Measurements from ENCODE around the gene FIGN. TPM values are rescaled to one million over a fixed set of nuclear protein-coding genes. Genes with fewer than 3 reads are reported as not detected.

Gene FIGN
- total RNA-seq, 1 donor from 2014 or later: not detected

DNA sequence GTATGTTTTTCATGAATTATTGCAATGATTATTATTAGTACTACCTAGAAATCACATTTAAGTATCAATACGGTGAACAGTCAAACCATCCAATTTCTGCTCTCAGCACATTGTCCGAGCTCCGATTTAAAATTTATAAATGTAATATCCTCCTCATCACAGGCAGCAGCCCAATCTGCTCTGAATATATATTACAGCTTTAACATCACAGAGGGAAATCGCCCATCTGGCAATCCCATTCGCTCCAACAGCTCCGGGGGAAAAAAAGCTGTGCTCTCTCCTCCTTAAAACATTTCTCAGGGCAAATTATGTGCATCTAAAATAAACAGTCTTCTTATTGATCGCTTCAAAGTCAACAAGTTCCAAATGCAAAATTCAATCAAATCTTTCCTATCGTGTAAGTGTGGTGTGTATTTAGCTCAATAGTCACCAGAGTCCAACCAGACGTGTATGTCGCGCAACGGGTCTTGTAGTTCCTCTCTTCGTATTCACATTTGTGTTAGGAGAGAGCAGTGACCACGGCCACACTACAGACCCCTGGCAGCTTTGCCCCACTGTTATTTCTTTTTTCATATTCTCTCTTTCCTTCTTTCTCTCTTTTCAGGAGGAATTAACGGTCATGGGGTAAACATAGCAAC is 2.4 kb downstream of the FIGN start:
- Mint-ChIP-seq H3K4me1 (ENCODE audit: low read depth) (no peaks in the 10 kb centered on the region), H3K9me3 (no peaks in the 10 kb centered on the region), H3K27ac (no peak overlapping the region), H3K27me3 (ENCODE audit: insufficient read depth) (peaks cover 39% of the 10 kb centered on the region), H3K36me3 (ENCODE audit: low read depth) (no peaks in the 10 kb centered on the region), H3K4me3 (no peak overlapping the region)
- intact Hi-C loops (cut with micrococcal nuclease): no loop called here
- no peak for DNase-seq (ENCODE audit: low spot score)

DNA sequence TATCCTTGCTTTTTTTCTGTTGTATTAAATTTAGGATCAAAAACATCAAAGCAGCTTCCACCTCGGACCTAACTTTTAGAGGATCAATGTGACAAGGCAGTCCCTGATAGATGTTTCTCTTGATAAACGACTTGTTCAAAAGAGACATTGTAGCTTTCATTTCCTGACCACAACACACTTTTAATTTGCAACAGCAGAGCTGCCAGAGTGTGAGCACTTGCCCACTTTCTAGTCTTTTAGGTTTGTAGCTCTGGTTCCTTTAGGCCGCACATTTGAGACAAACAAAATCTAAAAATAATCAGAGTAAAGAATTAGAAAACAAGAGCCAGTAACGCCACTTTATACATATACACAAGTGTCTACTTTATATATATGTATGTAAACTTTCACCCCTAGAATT is 3.1 kb downstream of the FIGN start:
- H3K27ac Mint-ChIP-seq: no peak overlapping the region
- H3K27me3 Mint-ChIP-seq (ENCODE audit: insufficient read depth): peaks cover 39% of the 10 kb centered on the region
- H3K9me3 Mint-ChIP-seq: no peaks in the 10 kb centered on the region
- no peak for DNase-seq (ENCODE audit: low spot score)
- intact Hi-C loops (cut with micrococcal nuclease): no loop called here
- H3K36me3 Mint-ChIP-seq (ENCODE audit: low read depth): no peaks in the 10 kb centered on the region
- H3K4me3 Mint-ChIP-seq: no peak overlapping the region
- no peaks in the 10 kb centered on the region for H3K4me1 Mint-ChIP-seq (ENCODE audit: low read depth)

DNA sequence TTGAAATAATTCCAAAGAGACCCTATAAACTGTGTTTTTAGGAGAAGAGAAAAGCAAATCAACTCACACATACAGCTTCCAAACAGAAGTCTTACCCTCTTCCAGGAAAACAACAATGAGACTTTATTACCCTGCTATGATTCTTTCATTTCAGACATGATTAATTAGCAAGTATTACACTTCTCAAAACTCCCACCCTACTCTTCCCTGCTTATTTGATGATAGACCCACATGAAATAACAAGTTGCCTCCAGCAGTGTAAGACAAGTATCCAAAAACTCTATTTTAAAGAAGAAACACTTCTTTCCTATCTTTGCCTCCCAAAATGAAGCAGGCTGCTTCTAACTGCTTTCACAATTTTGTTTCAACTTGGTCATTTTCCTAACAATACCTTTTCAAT is 4.1 kb downstream of the FIGN start:
- Mint-ChIP-seq H3K4me3 (no peak overlapping the region), H3K9me3 (no peaks in the 10 kb centered on the region), H3K36me3 (ENCODE audit: low read depth) (no peaks in the 10 kb centered on the region), H3K4me1 (ENCODE audit: low read depth) (no peaks in the 10 kb centered on the region), H3K27ac (no peak overlapping the region), H3K27me3 (ENCODE audit: insufficient read depth) (peaks cover 29% of the 10 kb centered on the region)
- no peak for DNase-seq (ENCODE audit: low spot score)
- intact Hi-C loops (cut with micrococcal nuclease): no loop called here

DNA sequence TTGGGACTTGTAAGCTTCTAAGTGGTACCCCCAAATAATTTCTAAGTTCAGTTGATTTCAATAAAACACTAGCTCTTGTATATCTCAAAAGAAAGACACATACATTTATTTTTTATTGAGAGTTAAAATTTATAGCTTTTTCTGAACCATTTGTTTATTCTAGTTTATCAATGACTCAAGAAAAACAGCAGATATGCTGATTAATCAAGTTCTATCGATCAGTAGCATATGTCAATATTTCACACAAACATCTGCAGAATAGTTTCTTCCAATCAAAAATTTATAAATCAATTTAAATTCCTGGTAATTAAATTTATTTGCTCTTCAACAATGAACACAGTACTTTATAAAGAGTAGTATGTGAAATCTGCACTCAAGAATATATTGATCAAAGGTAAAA is 5.3 kb downstream of the FIGN start:
- H3K27me3 Mint-ChIP-seq (ENCODE audit: insufficient read depth): peaks cover 22% of the 10 kb centered on the region
- H3K27ac Mint-ChIP-seq: no peak overlapping the region
- no peaks in the 10 kb centered on the region for H3K36me3 Mint-ChIP-seq (ENCODE audit: low read depth)
- no peaks in the 10 kb centered on the region for H3K9me3 Mint-ChIP-seq
- intact Hi-C loops (cut with micrococcal nuclease): no loop called here
- no peaks in the 10 kb centered on the region for H3K4me1 Mint-ChIP-seq (ENCODE audit: low read depth)
- DNase-seq (ENCODE audit: low spot score): no peak
- H3K4me3 Mint-ChIP-seq: no peak overlapping the region

DNA sequence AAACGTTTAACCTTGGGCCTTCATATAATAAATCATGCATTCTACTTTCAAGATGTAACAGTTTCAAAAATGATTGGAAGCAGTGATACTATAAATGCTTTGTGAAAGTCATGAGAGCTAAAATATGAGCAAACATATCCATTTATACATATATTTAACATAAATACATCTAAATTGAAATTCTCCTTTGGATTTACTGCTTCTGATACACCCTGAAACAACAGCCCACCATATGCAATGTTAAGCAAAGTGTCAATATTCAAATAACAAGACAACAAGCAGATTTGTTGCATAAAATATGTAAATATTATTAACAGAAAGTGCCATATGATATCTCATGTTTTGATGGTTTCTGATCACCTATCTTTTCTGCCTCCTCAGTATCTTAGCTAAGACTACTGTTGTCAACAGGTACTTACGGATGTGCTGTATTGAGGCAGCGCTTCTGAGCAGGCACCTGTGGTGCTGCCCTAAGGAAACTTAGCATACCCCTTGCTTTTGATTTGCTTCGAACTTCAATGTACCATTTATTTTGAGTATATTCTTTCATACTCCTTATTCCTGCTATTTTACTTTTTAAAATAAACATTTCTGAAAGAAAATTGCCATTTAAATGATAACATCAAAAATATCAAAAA is 6.1 kb downstream of the FIGN start:
- DNase-seq (ENCODE audit: low spot score): no peak
- H3K27me3 Mint-ChIP-seq (ENCODE audit: insufficient read depth): peaks cover 14% of the 10 kb centered on the region
- no peaks in the 10 kb centered on the region for H3K9me3 Mint-ChIP-seq
- no peaks in the 10 kb centered on the region for H3K4me1 Mint-ChIP-seq (ENCODE audit: low read depth)
- no peaks in the 10 kb centered on the region for H3K36me3 Mint-ChIP-seq (ENCODE audit: low read depth)
- H3K27ac Mint-ChIP-seq: no peak overlapping the region
- intact Hi-C loops (cut with micrococcal nuclease): no loop called here
- H3K4me3 Mint-ChIP-seq: no peak overlapping the region

DNA sequence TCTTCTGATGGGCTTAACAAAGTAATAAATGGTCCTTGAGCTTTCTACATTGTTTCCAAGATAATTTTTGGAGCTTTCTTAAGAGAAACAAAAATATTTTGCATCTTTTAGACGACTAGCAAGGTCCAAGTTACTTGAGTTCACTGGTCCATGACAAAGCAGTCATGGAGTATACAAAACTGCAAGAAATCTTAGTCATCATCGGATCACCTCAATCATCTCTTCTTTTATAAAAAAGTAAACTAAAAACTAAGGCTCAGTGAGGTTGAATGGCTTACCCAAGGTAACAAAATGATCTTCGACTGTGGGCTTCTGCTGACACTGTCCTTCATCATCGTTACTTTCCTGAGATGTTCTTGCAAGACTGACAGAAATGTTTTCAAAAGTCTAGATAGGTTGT is 11.9 kb downstream of the FIGN start:
- Mint-ChIP-seq H3K4me1 (ENCODE audit: low read depth) (no peaks in the 10 kb centered on the region), H3K4me3 (no peak overlapping the region), H3K27ac (no peak overlapping the region), H3K36me3 (ENCODE audit: low read depth) (no peaks in the 10 kb centered on the region), H3K27me3 (ENCODE audit: insufficient read depth) (no peaks in the 10 kb centered on the region), H3K9me3 (no peaks in the 10 kb centered on the region)
- no peak for DNase-seq (ENCODE audit: low spot score)
- intact Hi-C loops (cut with micrococcal nuclease): no loop called here

DNA sequence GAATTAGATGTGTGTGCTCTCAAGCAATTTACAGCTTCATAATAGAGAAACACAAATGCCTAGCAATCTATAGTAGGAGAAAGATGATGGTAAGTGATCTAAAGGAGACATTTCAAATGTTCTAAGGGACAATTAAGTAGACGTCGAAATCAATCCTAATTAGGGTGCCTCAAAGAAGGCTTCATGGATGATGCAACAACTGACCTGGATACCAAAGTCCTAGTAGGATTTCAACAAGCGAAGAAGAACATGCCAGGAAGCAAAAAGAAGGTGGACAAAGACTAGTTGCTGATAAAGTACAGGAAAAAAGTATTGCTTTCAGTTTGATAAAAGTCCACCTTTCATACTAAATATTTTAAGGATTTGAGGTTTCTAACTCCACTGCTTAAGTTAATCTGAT is 12.5 kb downstream of the FIGN start:
- Mint-ChIP-seq H3K36me3 (ENCODE audit: low read depth) (no peaks in the 10 kb centered on the region), H3K27ac (no peak overlapping the region), H3K4me3 (no peak overlapping the region), H3K9me3 (no peaks in the 10 kb centered on the region), H3K27me3 (ENCODE audit: insufficient read depth) (no peaks in the 10 kb centered on the region), H3K4me1 (ENCODE audit: low read depth) (no peaks in the 10 kb centered on the region)
- no peak for DNase-seq (ENCODE audit: low spot score)
- intact Hi-C loops (cut with micrococcal nuclease): no loop called here

DNA sequence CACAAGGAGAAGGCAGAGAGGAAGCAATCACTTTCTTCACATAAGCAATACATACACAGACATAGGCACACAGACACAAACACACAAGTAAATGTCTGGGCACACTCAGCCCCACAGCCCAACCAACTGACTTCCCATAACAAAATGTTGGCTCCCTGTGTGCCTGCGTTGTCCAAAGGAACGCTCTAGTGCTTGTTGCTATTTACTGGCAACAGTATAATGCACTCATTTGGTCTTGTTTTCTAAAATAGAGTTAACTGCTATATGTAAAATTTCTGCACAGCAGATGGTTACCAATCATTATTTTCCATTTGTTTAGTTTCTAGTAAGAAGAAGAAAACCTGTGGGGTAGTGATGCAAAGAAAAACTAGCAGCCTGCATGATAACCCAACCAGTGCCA is 16.5 kb downstream of the FIGN start:
- Mint-ChIP-seq H3K36me3 (ENCODE audit: low read depth) (no peaks in the 10 kb centered on the region), H3K4me1 (ENCODE audit: low read depth) (no peaks in the 10 kb centered on the region)

DNA sequence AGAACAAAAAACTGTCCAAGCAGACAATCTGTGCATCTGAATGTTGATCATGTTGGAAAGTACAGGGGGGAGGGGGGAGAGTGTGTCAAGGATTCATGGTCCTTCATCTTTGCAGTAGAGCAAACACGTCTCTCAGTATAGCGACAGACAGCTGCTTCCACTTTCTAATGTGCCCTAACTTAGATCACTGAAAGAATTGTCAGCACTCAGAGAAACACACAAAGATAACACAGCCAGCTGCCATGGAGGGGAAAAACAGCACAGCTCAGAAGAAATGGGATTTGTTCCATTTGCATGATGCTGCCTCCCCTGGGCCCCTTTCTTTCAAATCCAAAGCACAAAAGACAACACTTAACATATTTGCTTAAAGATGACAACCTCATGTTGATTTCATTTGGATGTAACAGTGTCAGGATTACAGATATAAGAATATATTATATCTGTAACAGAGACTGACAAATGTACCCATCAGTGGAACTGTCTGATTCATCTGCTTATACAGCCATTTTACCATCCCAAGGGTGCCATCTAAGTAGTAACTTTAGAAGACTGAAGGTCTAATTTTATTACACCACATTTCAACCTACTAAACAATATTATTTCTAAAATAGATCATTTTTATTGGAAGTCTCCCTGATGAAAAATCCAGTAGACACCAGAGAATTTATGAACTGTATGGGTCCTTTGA is 17.7 kb downstream of the FIGN start:
- H3K36me3 Mint-ChIP-seq (ENCODE audit: low read depth): no peaks in the 10 kb centered on the region
- no peak for DNase-seq (ENCODE audit: low spot score)
- no peaks in the 10 kb centered on the region for H3K27me3 Mint-ChIP-seq (ENCODE audit: insufficient read depth)
- no peaks in the 10 kb centered on the region for H3K9me3 Mint-ChIP-seq
- no peak overlapping the region for H3K4me3 Mint-ChIP-seq
- intact Hi-C loops (cut with micrococcal nuclease): no loop called here
- no peaks in the 10 kb centered on the region for H3K4me1 Mint-ChIP-seq (ENCODE audit: low read depth)
- no peak overlapping the region for H3K27ac Mint-ChIP-seq

More for the DNA sequence above, 16.5 kb downstream of the FIGN start:
- H3K27me3 Mint-ChIP-seq (ENCODE audit: insufficient read depth): no peaks in the 10 kb centered on the region
- intact Hi-C loops (cut with micrococcal nuclease): no loop called here
- H3K27ac Mint-ChIP-seq: no peak overlapping the region
- no peak for DNase-seq (ENCODE audit: low spot score)
- no peaks in the 10 kb centered on the region for H3K9me3 Mint-ChIP-seq
- H3K4me3 Mint-ChIP-seq: no peak overlapping the region

DNA sequence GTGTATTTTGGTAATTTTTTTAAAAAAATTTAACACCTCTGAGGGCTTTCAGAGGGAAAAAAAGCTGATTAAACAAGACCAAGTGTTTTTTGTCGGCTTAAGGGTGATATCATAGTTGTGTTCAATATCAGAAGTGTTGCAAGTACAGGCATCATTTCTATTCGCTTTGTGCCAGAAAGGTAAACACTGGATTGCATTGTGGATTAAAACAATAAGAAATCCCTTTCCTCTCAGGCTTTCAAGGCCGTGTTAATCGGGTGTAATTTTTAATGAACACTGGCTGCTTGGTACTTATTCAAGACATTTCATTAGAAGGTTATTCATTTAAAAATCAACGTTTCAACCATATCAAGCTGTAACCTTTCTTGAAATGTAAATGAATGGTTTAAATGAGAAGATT is 18.3 kb downstream of the FIGN start:
- Mint-ChIP-seq H3K27ac (no peak overlapping the region), H3K9me3 (no peaks in the 10 kb centered on the region), H3K36me3 (ENCODE audit: low read depth) (no peaks in the 10 kb centered on the region), H3K27me3 (ENCODE audit: insufficient read depth) (no peaks in the 10 kb centered on the region), H3K4me3 (no peak overlapping the region), H3K4me1 (ENCODE audit: low read depth) (no peaks in the 10 kb centered on the region)
- no peak for DNase-seq (ENCODE audit: low spot score)
- intact Hi-C loops (cut with micrococcal nuclease): no loop called here

DNA sequence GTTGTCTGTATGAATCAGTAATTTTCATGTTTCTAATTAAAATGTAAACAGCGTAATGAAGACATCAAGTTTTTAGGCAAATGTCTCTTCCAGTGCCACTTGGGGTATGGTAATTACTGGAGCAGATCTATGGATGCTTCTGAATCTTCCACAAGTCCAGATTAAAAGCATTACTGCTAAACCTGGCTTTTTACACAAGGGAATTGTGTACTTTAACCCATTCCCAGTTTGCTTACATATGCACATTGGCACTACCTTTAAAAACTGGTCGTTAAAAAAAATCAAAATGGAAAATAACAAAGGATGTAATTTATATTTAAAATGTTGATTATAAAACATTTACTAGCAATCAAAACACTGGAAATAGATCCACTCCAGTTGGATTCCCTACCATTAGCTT is 19.7 kb downstream of the FIGN start:
- DNase-seq (ENCODE audit: low spot score): no peak
- Mint-ChIP-seq H3K9me3 (no peaks in the 10 kb centered on the region), H3K27ac (no peak overlapping the region), H3K27me3 (ENCODE audit: insufficient read depth) (no peaks in the 10 kb centered on the region), H3K4me3 (no peak overlapping the region), H3K4me1 (ENCODE audit: low read depth) (no peaks in the 10 kb centered on the region), H3K36me3 (ENCODE audit: low read depth) (no peaks in the 10 kb centered on the region)
- intact Hi-C loops (cut with micrococcal nuclease): no loop called here

DNA sequence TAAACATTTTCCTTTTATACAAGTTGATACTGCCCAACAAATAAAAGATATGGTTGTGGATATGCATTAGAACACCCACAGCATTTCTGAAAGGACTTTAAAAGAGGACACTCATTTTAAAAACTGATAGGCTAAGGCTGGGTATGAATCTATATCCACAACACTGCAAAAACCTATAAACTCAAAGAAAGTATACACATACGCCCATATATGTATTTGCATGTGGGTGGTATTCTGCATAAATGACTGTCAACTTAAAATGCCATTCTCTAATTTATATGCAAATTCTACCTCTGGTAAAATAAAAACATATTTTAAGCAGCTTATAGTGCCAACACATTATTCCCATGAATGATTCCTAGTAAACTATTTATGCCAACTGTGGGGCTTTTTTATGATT is 20.1 kb downstream of the FIGN start:
- Mint-ChIP-seq H3K4me1 (ENCODE audit: low read depth) (no peaks in the 10 kb centered on the region), H3K27ac (no peak overlapping the region), H3K36me3 (ENCODE audit: low read depth) (no peaks in the 10 kb centered on the region), H3K4me3 (no peak overlapping the region), H3K27me3 (ENCODE audit: insufficient read depth) (no peaks in the 10 kb centered on the region), H3K9me3 (no peaks in the 10 kb centered on the region)
- no peak for DNase-seq (ENCODE audit: low spot score)
- intact Hi-C loops (cut with micrococcal nuclease): no loop called here

DNA sequence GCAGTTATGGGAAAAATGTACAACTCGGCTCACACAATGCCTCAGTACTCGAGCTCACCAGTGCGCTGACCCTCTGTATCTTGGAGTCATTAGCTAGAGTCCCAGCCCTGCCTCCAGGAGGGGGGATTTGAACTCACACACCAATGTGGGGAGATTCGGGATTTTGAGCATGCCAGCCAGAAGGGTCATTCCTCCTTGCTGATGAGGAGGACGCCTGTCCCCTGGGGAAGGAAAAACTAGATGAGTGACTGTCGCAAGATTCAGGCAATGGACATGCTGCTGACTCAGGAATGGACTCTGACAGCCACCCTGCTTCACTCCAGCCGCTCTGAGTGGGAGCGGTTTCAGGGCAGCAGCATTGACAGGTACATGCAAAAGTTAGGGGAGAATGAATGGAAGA is 20.6 kb downstream of the FIGN start:
- H3K4me3 Mint-ChIP-seq: no peak overlapping the region
- H3K36me3 Mint-ChIP-seq (ENCODE audit: low read depth): no peaks in the 10 kb centered on the region
- no peak for DNase-seq (ENCODE audit: low spot score)
- no peaks in the 10 kb centered on the region for H3K4me1 Mint-ChIP-seq (ENCODE audit: low read depth)
- no peak overlapping the region for H3K27ac Mint-ChIP-seq
- H3K27me3 Mint-ChIP-seq (ENCODE audit: insufficient read depth): no peaks in the 10 kb centered on the region
- intact Hi-C loops (cut with micrococcal nuclease): no loop called here
- no peaks in the 10 kb centered on the region for H3K9me3 Mint-ChIP-seq

Measured in activated T-helper 1 cell treated with anti-CD3 and anti-CD28 coated beads, Interleukin-12 subunit alpha, Interleukin-12 subunit beta, Interleukin-2, Interleukin-4 antibody, amounts not matched to agents 30 ng/mL and 10 ng/mL and 1 ng/mL, durations not matched to agents 14 hours and 24 hours and 36 hours (primary cell).